NT2/D1 (cell line): ENCODE results near the gene ABR.

Experiments used
- YY1 ChIP-seq: IDR thresholded peaks from 2 replicates; pipeline ENCODE4 v1.6.1; 2011; ENCODE audit not compliant: insufficient read length, insufficient read depth
- ZNF274 ChIP-seq: IDR thresholded peaks from 2 replicates; pipeline ENCODE4 v1.6.1; 2011; ENCODE audit warnings: mild to moderate bottlenecking, low read depth, low read length

DNA sequence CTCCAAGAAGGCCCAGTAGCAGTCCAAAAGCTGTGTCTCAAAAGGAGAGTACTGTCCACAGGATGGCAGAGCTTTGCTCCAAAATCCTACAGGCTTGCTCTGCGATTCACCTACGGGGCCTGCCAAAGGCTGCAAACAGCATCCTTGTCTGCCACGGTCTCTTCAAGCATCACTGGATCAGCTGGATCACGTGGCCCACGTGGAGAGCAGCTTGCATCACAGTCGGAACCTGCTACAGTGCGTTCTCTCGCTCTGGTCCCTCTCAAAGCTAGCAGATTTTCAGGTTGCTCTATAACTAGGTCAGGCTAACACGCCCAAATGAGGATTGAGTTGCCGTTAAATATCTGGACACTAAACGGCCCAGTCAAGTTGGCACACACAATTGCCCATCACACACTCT is 191.2 kb downstream of the ABR start:
- TF ChIP-seq ZNF274 = no peak
- no peak for TF ChIP-seq YY1
